HG03095 (cell line): ENCODE data around the gene CPAMD8.
"Not testable (repeated sequence)": the region's sequence is repeated elsewhere in the genome, so short reads cannot be mapped to it uniquely, and the experiment has no call there.

Experiments
- ATAC-seq: cut with Tn5 transposase; IDR thresholded peaks from one replicate; pipeline ENCODE4 v1.9.1; 2021; ENCODE audit warnings: moderate library complexity; ENCODE audit not compliant: unreplicated experiment

CPAMD8 gene

GRCh38 chr19:17041976-17042375, 15.4 kb upstream of the CPAMD8 start:
- no peak for ATAC-seq

- no peak for ATAC-seq
Observed at GRCh38 chr19:17037966-17038500, 11.4 kb upstream of the CPAMD8 start.

- no peak for ATAC-seq
Observed at GRCh38 chr19:17037184-17037583, 10.6 kb upstream of the CPAMD8 start.

GRCh38 chr19:17036640-17037039, 10.0 kb upstream of the CPAMD8 start:
- ATAC-seq: no peak

- ATAC-seq: no peak
Observed at GRCh38 chr19:17035842-17036424, 9.3 kb upstream of the CPAMD8 start.

- ATAC-seq: no peak
Observed at GRCh38 chr19:17031741-17032140, 5.1 kb upstream of the CPAMD8 start.

GRCh38 chr19:17027535-17027975, 945 bp upstream of the CPAMD8 start:
- ATAC-seq: no peak

- no peak for ATAC-seq
Observed at GRCh38 chr19:17025991-17026658, 485 bp downstream of the CPAMD8 start.

GRCh38 chr19:17025361-17025760, 1.2 kb downstream of the CPAMD8 start:
- ATAC-seq: no peak

- not testable (repeated sequence) for ATAC-seq
Observed at GRCh38 chr19:17024941-17025340, 1.7 kb downstream of the CPAMD8 start.

- no peak for ATAC-seq
Observed at GRCh38 chr19:17023805-17024204, 2.8 kb downstream of the CPAMD8 start.

GRCh38 chr19:17022738-17023137, 3.9 kb downstream of the CPAMD8 start:
- ATAC-seq: no peak

GRCh38 chr19:17021793-17022590, 4.6 kb downstream of the CPAMD8 start:
- no peak for ATAC-seq

- ATAC-seq: no peak
Observed at GRCh38 chr19:17021328-17021727, 5.3 kb downstream of the CPAMD8 start.

- ATAC-seq: no peak
Observed at GRCh38 chr19:17020823-17021222, 5.8 kb downstream of the CPAMD8 start.

GRCh38 chr19:17020385-17020784, 6.2 kb downstream of the CPAMD8 start:
- ATAC-seq: no peak

GRCh38 chr19:17014212-17014861, 12.3 kb downstream of the CPAMD8 start:
- not testable (repeated sequence) for ATAC-seq

- ATAC-seq: no peak
Observed at GRCh38 chr19:17011485-17011884, 15.1 kb downstream of the CPAMD8 start.

GRCh38 chr19:17006579-17006978, 20.0 kb downstream of the CPAMD8 start:
- ATAC-seq: no peak

- no peak for ATAC-seq
Observed at GRCh38 chr19:17005000-17005399, 21.6 kb downstream of the CPAMD8 start.

GRCh38 chr19:17004386-17004785, 22.2 kb downstream of the CPAMD8 start:
- ATAC-seq: no peak
